GM12878 (cell line): Measurements from ENCODE around the gene TLR5. TPM values are rescaled to one million over a fixed set of nuclear protein-coding genes. Genes with fewer than 3 reads are reported as not detected.

Experiments
- ATAC-seq: fragments of 200-7000 bp; cut with Tn5 transposase; 3 replicates; pipeline ENCODE4 v1.9.1; 2020; ENCODE audit warnings: mild to moderate bottlenecking, moderate library complexity
- BruUV-seq: library from RNA; stranded (reverse); fragments of 400-500 nt; replicated peaks from 2 replicates; lab custom pipeline; 2021; lab: Mats Ljungman, UMichigan
- CTCF ChIA-PET: fragments of 300-600 bp; sonication (Branson Sonifier 250); formaldehyde crosslinking; extraction: SDS; loops from one replicate; lab custom pipeline; 2021; ENCODE audit warnings: inconsistent platforms; lab: Yijun Ruan, JAX
- POLR2A ChIA-PET: fragments of 350-600 bp; formaldehyde crosslinking; extraction: SDS; loops from one replicate; lab custom pipeline; 2021; ENCODE audit warnings: inconsistent platforms; lab: Charles Lee
- RAD21 ChIA-PET: fragments of 300-600 bp; sonication (Branson Sonifier 250); formaldehyde crosslinking; loops from one replicate; lab custom pipeline; 2023; ENCODE audit warnings: antibody characterized with exemption; ENCODE audit not compliant: unreplicated experiment; lab: Charles Lee
- SMC1A ChIA-PET: fragments of 300-600 bp; sonication (Branson Sonifier 250); formaldehyde crosslinking; loops from one replicate; lab custom pipeline; 2023; ENCODE audit not compliant: unreplicated experiment, uncharacterized antibody; lab: Charles Lee
- DNase-seq: peaks from one replicate; pipeline ENCODE4 v3.0.0-alpha.2; 2011; ENCODE audit warnings: low read depth, low spot score
- FAIRE-seq: peaks from 3 replicates; lab custom pipeline; 2011; peaks lifted over from hg19 to GRCh38; lab: Jason Lieb, UNC
- H2AFZ ChIP-seq: 2 replicates; pipeline ENCODE4 v1.6.0; 2011; ENCODE audit warnings: low read depth, low read length, control low read depth; ENCODE audit not compliant: control insufficient read depth
- H3K27ac ChIP-seq: 2 replicates; pipeline ENCODE4 v1.5.1; 2011; ENCODE audit warnings: control low read depth; ENCODE audit not compliant: control insufficient read depth, insufficient read depth
- H3K27me3 ChIP-seq, 2 experiments: replicated peaks in 1 of 2; 2 replicates each; pipeline versions ENCODE4 v1.6.0 to v1.6.1; 2011; ENCODE audit warnings: low read length in 1 of 2; ENCODE audit not compliant: control insufficient read depth in 2 of 2, insufficient read depth in 2 of 2
- H3K36me3 ChIP-seq, 2 experiments: 2 replicates each; pipeline ENCODE4 v1.5.1; 2011; ENCODE audit warnings: low read length in 1 of 2; ENCODE audit not compliant: control insufficient read depth in 2 of 2, insufficient read depth in 2 of 2
- H3K4me1 ChIP-seq: 2 replicates; pipeline ENCODE4 v1.6.1; 2011; ENCODE audit warnings: mild to moderate bottlenecking, low read length, moderate library complexity, mixed read lengths; ENCODE audit not compliant: control insufficient read depth, insufficient read depth
- H3K4me2 ChIP-seq: 2 replicates; pipeline ENCODE4 v1.6.0; 2011; ENCODE audit warnings: control low read depth; ENCODE audit not compliant: control insufficient read depth, insufficient read depth
- H3K4me3 ChIP-seq: fragments of 200-600 bp; sonication (generic); 2 replicates; pipeline ENCODE4 v1.5.1; 2016
- H3K79me2 ChIP-seq: 2 replicates; pipeline ENCODE4 v1.6.0; 2011; ENCODE audit warnings: low read length; ENCODE audit not compliant: control insufficient read depth, insufficient read depth
- H3K9ac ChIP-seq: 2 replicates; pipeline ENCODE4 v1.8.0; 2011; ENCODE audit warnings: low read length, control low read depth, mixed read lengths; ENCODE audit not compliant: control insufficient read depth, insufficient read depth
- H3K9me3 ChIP-seq: replicated peaks from 3 replicates; pipeline ENCODE4 v1.5.1; 2011; ENCODE audit warnings: mild to moderate bottlenecking, low read length; ENCODE audit not compliant: control insufficient read depth, insufficient read depth
- H4K20me1 ChIP-seq: 2 replicates; pipeline ENCODE4 v1.6.0; 2011; ENCODE audit not compliant: control insufficient read depth, insufficient read depth
- CEBPB ChIP-seq, 2 experiments: fragments of 150-350 bp in 1 of 2; IDR thresholded peaks; 2 replicates each; pipeline ENCODE4 v1.6.1; 2012 to 2014; ENCODE audit warnings: low read depth in 2 of 2, low read length in 2 of 2, borderline replicate concordance in 1 of 2, inconsistent platforms in 1 of 2
- DPF2 ChIP-seq: fragments of 450-650 bp; IDR thresholded peaks from 2 replicates; pipeline ENCODE4 v1.6.1; 2017; ENCODE audit warnings: mild to moderate bottlenecking
- FOXK2 ChIP-seq: fragments of 450-650 bp; IDR thresholded peaks from 2 replicates; pipeline ENCODE4 v1.6.1; 2017; ENCODE audit warnings: mild to moderate bottlenecking, moderate library complexity
- GATAD2B ChIP-seq: fragments of 450-650 bp; conservative IDR thresholded peaks from 2 replicates; pipeline ENCODE4 v1.6.1; 2017; ENCODE audit warnings: low read depth, mild to moderate bottlenecking, moderate library complexity
- HDAC2 ChIP-seq: fragments of 200-600 bp; sonication (generic); IDR thresholded peaks from 2 replicates; pipeline ENCODE4 v1.6.1; 2017
- PAX5 ChIP-seq: IDR thresholded peaks from 2 replicates; pipeline ENCODE4 v1.6.1; 2011; ENCODE audit warnings: low read depth, low read length, borderline replicate concordance
- ZBTB11 ChIP-seq: fragments of 450-650 bp; formaldehyde crosslinking; IDR thresholded peaks from 2 replicates; pipeline ENCODE4 v1.5.0; 2022; ENCODE audit warnings: mild to moderate bottlenecking, missing genetic modification characterization
- ZNF274 ChIP-seq: IDR thresholded peaks from one replicate; pipeline ENCODE4 v1.8.0; 2011; ENCODE audit not compliant: insufficient read length, insufficient read depth
- WGBS: methylation state at CpG from one replicate; pipeline ENCODE4 v1.1.6; 2016; ENCODE audit warnings: low lambda C conversion rate; ENCODE audit not compliant: insufficient replicate concordance, insufficient coverage; ENCODE audit errors: missing lambda C conversion rate; 5-methylcytosine and 5-hydroxymethylcytosine counted together
- in situ Hi-C: fragments of 300-500 bp; cut with MboI; formaldehyde crosslinking; loops from 9 replicates; pipeline ENCODE4 v1.14.3; 2018; ENCODE audit warnings: mixed read lengths
- intact Hi-C: fragments of 100-400 bp; cut with micrococcal nuclease; formaldehyde crosslinking; loops from one replicate; pipeline ENCODE4 v1.14.2; 2022; ENCODE audit not compliant: unreplicated experiment
- polyA plus RNA-seq, 11 experiments: library from polyadenylated mRNA; depleted of rRNA in 4 of 11; unstranded in 6 of 11; stranded (reverse) in 5 of 11; fragments of >200 nt; fragmentation: Nextera tagmentation in 4 of 11; fragmentation: Illumina TruSeq in 1 of 11; extraction: Ambion mirVana in 4 of 11; extraction: Trizol in 1 of 11; gene quantifications; 1 replicate in 1 of 11; 2 replicates in 10 of 11; pipeline versions ENCODE4 v1.2.1 to v1.2.3, GENCODE V29; 2011 to 2016; ENCODE audit warnings: inconsistent platforms in 2 of 11, missing spikeins in 2 of 11, low read depth in 1 of 11
- total RNA-seq, 4 experiments: library from RNA; depleted of rRNA in 3 of 4; stranded (reverse); fragments of >200 nt in 3 of 4; fragmentation: Illumina TruSeq in 1 of 4; extraction: Trizol in 1 of 4; gene quantifications; 2 replicates each; pipeline versions ENCODE4 v1.2.1 to v1.2.3, GENCODE V29; 2013 to 2021

TLR5 gene
- total and polyA plus RNA-seq, 10 of the 15 experiments (the other 5 are each of a cell fraction or from before 2014, with no cell fraction given), result 0.34 to 5.3 (median 0.79) TPM

- no peak for TF ChIP-seq ZNF274
- no peak for TF ChIP-seq FOXK2
- no peak for TF ChIP-seq HDAC2
- no peak for TF ChIP-seq PAX5
Measured at GRCh38 chr1:223144914-223145313, 1.9 kb upstream of the TLR5 start (continued).

- Histone ChIP-seq H3K27ac (no peak overlapping the region), H3K9me3 (no peaks in the 10 kb centered on the region; the same call in 2 of the 3 replicates), H3K36me3 (no peaks in the 10 kb centered on the region), H3K27me3 (no peaks in the 10 kb centered on the region), H3K4me2 (0 out of 2 replicates have a peak overlapping the region, but pooled peaks have one; percentile 22), H4K20me1 (no peaks in the 10 kb centered on the region), H3K79me2 (no peaks in the 10 kb centered on the region), H2AFZ (no peak overlapping the region), H3K4me1 (peaks cover 12% of the 10 kb centered on the region), H3K4me3 (no peak overlapping the region), H3K9ac (no peak overlapping the region)
- FAIRE-seq, result no peak
- RAD21 ChIA-PET, result interaction anchor here (1.0 to 3.6 kb wide), 13 partner anchors 11 to 100 kb away, joined by 3 to 44 read pairs (median 6); no protein-coding TSS in a partner anchor
- POLR2A ChIA-PET, result interaction anchor here (0.9 to 1.9 kb wide), 7 partner anchors 10 to 100 kb away, joined by 3 to 11 read pairs (median 6); no protein-coding TSS in a partner anchor
- no TSS peak for BruUV-seq
- intact Hi-C loops (no loop called here), in situ Hi-C loops (loop anchor here (5.0 to 25.0 kb wide), 2 partner anchors 103 to 1193 kb away; partner anchors contain the start of gene NVL)
- no peak for TF ChIP-seq DPF2
- TF ChIP-seq GATAD2B, result no peak
- no peak for TF ChIP-seq CEBPB (IDR thresholded peaks at IDR 0.05; ENCODE audit: borderline replicate concordance in 1 of 2, low read depth in 2 of 2, low read length in 2 of 2)
- no peak for TF ChIP-seq ZBTB11 (CRISPR knock-in tag)
- SMC1A ChIA-PET, result interaction anchor here (0.9 to 5.8 kb wide), 13 partner anchors 9 to 100 kb away, joined by 3 to 40 read pairs (median 9); no protein-coding TSS in a partner anchor
- no peak for DNase-seq
- CTCF ChIA-PET, result interaction anchor here (0.6 to 17.0 kb wide), 16 partner anchors 8 to 101 kb away, joined by 3 to 406 read pairs (median 4); no protein-coding TSS in a partner anchor
- 24% methylated on average over 4 of the region's 4 CpGs for WGBS
- no peak; the same call in 2 of the 3 replicates for ATAC-seq
Measured at GRCh38 chr1:223144431-223144830, 1.4 kb upstream of the TLR5 start.
